Keratinocyte (primary cell): ENCODE data around the gene GALNT9.

ENCODE experiments used
- EZH2 ChIP-seq: IDR thresholded peaks from one replicate; pipeline ENCODE4 v1.6.1; 2012; ENCODE audit warnings: inconsistent platforms, mild to moderate bottlenecking, low read length, moderate library complexity
- TF ChIP-seq, protein P1 (sequence below), 3 experiments: IDR thresholded peaks in 1 of 3; conservative IDR thresholded peaks in 1 of 3; optimal IDR thresholded peaks in 1 of 3; 2 replicates in 2 of 3; 3 replicates in 1 of 3; pipeline versions ENCODE3 to v1.5.1; 2011; ENCODE audit warnings: low read length in 3 of 3, mild to moderate bottlenecking in 3 of 3, moderate library complexity in 2 of 3, control low read depth in 1 of 3, inconsistent platforms in 1 of 3; ENCODE audit not compliant: insufficient read depth in 2 of 3; ENCODE audit errors: extremely low read depth in 1 of 3

DNA sequence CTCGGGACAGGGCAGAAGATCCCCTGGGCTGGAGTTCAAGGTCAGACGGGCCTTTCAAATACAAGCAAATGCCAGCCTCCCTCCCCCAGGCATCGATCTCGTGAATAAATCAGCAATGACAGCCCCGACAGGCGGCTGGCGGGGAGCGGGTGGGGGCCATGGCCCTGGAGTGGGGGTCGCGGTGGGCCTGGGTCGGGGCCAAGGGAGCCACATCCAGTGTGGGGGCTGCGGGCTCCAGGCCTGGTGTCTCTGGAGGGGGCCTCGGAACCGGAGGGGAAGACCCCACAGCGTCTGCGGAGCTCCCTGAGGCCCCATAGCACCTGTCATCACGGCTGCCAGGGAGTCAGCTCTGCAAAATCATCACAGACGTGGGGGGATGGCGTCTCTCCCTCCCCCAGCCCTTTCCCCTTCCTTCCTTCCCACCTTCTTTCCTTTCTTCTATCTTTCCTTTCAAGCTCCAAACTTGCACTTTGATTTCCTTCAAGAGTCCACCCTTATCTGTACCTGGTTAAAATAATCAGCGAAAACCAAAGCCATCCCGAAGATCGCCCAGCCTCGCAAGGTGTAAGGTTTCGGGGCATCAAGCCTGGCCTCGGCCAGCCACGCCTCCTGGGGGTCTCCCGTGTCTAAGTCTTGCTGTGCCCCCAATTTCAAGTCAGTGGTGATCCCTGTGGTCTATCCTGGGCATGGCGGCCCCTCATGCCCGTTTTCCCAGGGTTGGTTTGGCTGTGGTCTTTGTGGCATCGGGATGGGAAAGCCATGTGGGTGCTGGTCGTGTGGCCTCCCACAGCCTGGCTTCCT is 93.1 kb downstream of the GALNT9 start:
- TF ChIP-seq EZH2: no peak
- TF ChIP-seq, protein P1, sequence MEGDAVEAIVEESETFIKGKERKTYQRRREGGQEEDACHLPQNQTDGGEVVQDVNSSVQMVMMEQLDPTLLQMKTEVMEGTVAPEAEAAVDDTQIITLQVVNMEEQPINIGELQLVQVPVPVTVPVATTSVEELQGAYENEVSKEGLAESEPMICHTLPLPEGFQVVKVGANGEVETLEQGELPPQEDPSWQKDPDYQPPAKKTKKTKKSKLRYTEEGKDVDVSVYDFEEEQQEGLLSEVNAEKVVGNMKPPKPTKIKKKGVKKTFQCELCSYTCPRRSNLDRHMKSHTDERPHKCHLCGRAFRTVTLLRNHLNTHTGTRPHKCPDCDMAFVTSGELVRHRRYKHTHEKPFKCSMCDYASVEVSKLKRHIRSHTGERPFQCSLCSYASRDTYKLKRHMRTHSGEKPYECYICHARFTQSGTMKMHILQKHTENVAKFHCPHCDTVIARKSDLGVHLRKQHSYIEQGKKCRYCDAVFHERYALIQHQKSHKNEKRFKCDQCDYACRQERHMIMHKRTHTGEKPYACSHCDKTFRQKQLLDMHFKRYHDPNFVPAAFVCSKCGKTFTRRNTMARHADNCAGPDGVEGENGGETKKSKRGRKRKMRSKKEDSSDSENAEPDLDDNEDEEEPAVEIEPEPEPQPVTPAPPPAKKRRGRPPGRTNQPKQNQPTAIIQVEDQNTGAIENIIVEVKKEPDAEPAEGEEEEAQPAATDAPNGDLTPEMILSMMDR (optimal IDR thresholded peaks at IDR 0.05 in 1 of 3, IDR thresholded peaks at IDR 0.05 in 1 of 3, conservative IDR thresholded peaks at IDR 0.05 in 1 of 3; ENCODE audit: extremely low read depth in 1 of 3, insufficient read depth in 2 of 3, low read length in 3 of 3): no peak
